Bone marrow (tissue), 2 donors: ENCODE data around the gene PPP1R1C.

Experiments used
- DNase-seq, 2 donors: peaks; one replicate each; lab custom pipeline; 2025; lab: John Stamatoyannopoulos, UW

Gene PPP1R1C

GRCh38 chr2:182064019-182064778 is 78.5 kb downstream of the PPP1R1C start:
- no peak for DNase-seq

- DNase-seq, result no peak
Measured at GRCh38 chr2:182066400-182067087, 80.9 kb downstream of the PPP1R1C start.

GRCh38 chr2:182067393-182067792 is 81.7 kb downstream of the PPP1R1C start:
- DNase-seq, result no peak

GRCh38 chr2:182068811-182069210 is 83.2 kb downstream of the PPP1R1C start:
- DNase-seq, result no peak

- no peak for DNase-seq
Measured at GRCh38 chr2:182069416-182069815, 83.8 kb downstream of the PPP1R1C start.

GRCh38 chr2:182069908-182070307 is 84.3 kb downstream of the PPP1R1C start:
- DNase-seq, result no peak

- no peak for DNase-seq
Measured at GRCh38 chr2:182070736-182071135, 85.1 kb downstream of the PPP1R1C start.

GRCh38 chr2:182072861-182073260 is 87.2 kb downstream of the PPP1R1C start:
- no peak for DNase-seq

GRCh38 chr2:182073613-182074012 is 88.0 kb downstream of the PPP1R1C start:
- no peak for DNase-seq

GRCh38 chr2:182077023-182077422 is 91.4 kb downstream of the PPP1R1C start:
- DNase-seq, result no peak

- peak in 1 of 2 donors; percentile 45 for DNase-seq
Measured at GRCh38 chr2:182077448-182078142, 91.9 kb downstream of the PPP1R1C start.

GRCh38 chr2:182078988-182079602 is 93.4 kb downstream of the PPP1R1C start:
- no peak for DNase-seq

GRCh38 chr2:182080493-182080892 is 94.8 kb downstream of the PPP1R1C start:
- no peak for DNase-seq

- no peak for DNase-seq
Measured at GRCh38 chr2:182081602-182082260, 96.1 kb downstream of the PPP1R1C start.

- no peak for DNase-seq
Measured at GRCh38 chr2:182088681-182089320, 103.1 kb downstream of the PPP1R1C start.

- DNase-seq, result no peak
Measured at GRCh38 chr2:182090486-182090885, 104.8 kb downstream of the PPP1R1C start.

- DNase-seq, result no peak
Measured at GRCh38 chr2:182097571-182098164, 112.0 kb downstream of the PPP1R1C start.

- no peak for DNase-seq
Measured at GRCh38 chr2:182098648-182099047, 113.0 kb downstream of the PPP1R1C start.

GRCh38 chr2:182101263-182101662 is 115.6 kb downstream of the PPP1R1C start:
- no peak for DNase-seq

- DNase-seq, result no peak
Measured at GRCh38 chr2:182103526-182103925, 117.9 kb downstream of the PPP1R1C start.

GRCh38 chr2:182110347-182110746 is 124.7 kb downstream of the PPP1R1C start:
- no peak for DNase-seq
